NCI-H128 (cell line): ENCODE results near the gene KCTD1.

Source experiments
- DNase-seq: peaks from one replicate; lab custom pipeline; 2025; ENCODE audit not compliant: unreplicated experiment; lab: John Stamatoyannopoulos, UW

The KCTD1 gene

DNA sequence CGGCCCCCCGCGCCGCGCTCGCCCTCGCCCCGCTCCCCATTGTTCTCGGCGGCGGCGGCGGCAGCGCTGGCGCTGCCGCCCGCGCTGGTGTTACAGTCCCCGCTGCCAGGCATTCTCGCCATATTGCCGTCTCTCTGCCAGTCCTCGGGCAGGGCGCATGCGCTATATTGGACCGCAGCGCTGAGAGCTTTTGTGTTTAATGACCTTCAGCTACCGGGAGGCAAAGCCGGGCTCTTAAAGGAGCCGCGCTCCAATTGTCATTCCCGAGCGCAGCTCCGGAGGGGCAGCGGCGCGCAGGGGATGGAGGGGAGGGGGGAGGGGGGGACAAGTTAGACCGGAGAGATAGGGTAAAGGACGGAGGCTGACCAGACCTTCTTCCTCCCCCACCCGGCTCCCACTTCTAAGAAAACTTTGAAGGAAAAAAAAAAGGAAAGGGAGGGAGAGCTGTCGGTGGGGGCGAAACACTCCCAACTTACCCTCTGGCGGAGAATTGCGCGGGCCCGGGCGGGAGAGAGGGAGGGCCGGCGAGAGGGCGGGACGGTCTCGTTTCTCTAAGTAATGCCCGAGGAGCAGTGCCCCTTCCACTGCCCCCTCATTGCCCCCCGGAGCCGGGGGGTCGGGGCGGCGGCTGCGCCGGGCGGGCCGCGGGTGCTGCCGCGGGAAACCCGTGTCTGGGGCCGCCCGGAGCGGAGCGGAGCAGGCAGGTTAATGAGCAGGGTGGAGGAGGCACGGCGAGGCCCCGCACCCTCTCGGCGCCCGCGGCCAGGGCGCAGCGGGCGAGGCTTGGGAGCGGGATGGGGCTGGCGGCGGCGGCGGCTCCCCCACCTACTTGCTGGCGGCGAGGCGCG lies at the start of gene KCTD1:
Gene KCTD1, minus strand, starts transcription at position 139 of the 848 bp plus-strand sequence. Its CDS starts 17 bp downstream, at position 122.
- DNase-seq = peak; percentile 73

DNA sequence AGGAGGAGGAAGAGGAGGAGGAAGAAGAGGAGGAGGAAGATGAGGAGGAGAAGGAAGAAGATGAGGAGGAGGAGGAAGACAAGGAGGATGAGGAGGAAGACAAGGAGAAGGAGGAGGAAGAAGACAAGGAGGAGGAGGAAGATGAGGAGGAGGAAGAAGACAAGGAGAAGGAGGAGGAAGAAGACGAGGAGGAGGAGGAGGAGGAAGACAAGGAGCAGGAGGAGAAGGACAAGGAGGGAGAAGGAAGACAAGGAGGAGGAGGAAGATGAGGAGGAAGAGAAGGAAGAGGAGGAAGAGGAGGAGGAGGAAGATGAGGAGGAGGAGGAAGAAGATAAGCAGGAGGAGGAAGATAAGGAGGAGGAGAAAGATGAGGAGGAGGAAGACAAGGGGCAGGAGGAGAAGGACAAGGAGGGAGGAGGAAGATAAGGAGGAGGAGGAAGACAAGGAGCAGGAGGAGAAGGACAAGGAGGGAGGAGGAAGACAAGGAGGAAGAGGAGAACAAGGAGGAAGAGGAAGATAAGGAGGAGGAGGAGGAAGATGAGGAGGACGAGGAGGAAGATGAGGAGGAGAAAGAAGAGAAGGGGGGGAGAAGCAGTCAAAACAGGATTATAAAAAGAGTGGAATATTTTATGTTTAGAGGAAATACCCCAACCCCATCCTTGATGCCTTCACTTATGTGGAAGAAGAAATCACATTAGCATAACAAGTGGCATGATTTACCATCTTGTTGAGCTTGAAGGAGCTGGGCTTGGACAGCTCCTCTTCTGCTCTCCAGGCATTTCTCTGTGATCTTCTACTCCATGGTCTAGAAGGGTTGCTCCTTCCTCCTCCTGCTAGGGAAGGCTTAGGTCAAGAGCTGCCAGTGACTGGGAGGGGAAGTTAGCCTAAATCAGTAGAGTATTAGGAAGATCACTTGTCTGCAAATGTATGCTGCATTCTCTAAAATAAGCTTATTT lies 45.3 kb upstream of the KCTD1 start:
- DNase-seq = no peak

DNA sequence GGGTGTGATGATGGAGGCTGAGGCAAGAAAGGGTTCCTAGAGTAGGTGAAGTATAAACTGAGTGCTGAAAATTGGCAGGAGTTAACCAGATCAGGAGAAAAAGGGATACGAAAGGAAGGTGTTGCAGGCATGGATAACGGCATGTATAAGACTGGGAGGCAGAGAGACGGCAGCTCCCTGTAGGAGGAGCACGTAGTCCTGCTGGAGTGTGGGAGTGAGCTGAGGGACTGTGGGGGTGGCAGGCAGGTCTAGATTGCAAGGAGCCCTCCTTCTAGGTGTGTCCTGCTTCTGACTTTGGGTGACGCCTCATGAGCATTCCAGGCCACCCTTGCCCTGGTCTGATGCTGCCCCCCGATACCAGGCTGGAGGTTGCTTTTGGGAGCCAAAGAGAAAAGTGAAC lies 36.4 kb upstream of the KCTD1 start:
- no peak for DNase-seq

DNA sequence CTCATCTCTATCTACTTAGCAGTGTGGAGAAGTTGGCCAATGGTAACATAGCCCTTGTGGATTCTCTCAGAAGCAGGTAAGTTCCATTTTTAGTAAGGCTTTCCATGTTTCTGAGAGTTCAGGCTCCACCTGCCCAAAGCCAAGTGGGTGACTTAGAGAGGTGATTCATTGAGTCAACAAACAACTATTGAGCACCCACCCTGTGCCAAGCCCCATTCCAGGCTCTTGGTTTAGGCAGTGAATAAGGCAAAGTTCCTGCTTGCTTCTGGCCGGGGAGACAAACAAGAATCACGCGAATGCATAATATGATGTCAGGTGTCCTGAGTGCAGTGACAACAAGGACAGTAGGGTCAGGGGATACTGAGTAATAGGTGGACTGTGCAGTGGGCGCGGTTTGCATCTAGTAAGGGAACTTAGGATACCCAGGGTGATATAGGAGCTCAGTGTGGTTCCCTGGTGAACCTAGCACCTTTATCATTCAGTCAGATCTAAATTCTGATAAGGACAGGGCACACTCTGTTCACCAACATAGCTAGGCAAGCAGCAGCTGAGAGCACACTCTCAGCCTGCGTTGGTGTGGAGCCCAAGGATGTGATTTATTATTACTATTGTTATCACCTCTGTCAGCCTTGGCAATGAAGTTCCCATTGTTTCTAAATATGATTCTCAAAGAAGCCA lies 31.7 kb upstream of the KCTD1 start:
- DNase-seq = no peak

DNA sequence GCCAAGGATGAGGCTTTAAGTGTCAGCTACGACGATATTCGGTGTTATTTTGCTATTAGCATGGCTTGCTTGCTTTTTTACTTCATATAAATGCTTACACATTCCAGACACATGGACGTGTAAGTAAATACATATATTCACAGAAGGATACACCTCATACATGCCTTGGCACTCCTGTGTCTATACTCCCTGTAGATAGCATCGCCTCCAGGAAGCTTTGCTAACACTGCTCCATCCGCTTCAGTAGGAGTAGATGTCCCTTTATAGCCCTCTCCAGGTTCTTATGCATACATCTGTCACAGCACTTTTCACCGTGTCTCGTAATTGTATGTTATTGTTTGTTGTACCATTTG lies 27.5 kb upstream of the KCTD1 start:
- peak; percentile 3 for DNase-seq

DNA sequence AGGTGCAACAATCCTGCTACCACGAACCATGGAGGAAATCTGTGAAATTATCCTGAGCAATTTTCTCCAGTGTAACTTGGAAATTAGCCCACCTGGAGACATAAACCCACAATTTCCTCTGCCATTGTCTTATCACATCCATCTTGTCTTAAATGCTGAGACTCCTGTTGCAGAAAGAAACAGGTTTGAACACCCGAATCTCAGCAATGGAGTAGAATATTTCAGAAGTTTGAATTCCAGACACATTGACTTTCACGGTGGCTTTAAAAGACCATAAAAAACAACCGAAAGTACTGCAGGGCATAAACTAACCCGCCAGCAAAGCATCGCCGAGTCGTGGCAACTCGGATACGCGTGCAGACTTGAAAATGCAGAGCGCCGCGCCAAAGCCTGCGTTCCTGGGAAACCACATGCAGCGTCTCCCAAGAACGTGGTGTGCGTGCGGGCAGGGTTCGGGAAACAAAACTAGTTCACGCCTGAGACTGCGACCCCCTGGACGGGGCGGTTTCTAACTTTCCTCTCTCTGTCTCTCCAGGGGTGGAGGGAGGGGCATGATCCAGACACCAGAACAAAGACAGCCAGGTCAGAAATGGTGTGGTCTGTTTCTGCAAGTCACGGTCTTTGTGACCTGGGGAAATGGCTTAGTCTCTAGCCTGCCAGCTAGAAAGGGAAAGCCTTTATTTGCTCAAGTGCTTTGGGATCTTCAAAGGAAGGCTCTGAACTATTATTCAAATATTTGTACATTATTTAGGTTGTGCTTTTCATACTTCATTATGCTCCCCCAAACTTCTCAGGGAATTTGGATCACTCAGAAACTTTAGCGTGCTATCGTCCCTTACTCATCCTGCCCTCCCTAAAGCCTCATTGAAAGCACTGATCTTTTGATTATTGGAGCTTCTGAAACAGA lies 26.9 kb upstream of the KCTD1 start:
- DNase-seq = no peak

DNA sequence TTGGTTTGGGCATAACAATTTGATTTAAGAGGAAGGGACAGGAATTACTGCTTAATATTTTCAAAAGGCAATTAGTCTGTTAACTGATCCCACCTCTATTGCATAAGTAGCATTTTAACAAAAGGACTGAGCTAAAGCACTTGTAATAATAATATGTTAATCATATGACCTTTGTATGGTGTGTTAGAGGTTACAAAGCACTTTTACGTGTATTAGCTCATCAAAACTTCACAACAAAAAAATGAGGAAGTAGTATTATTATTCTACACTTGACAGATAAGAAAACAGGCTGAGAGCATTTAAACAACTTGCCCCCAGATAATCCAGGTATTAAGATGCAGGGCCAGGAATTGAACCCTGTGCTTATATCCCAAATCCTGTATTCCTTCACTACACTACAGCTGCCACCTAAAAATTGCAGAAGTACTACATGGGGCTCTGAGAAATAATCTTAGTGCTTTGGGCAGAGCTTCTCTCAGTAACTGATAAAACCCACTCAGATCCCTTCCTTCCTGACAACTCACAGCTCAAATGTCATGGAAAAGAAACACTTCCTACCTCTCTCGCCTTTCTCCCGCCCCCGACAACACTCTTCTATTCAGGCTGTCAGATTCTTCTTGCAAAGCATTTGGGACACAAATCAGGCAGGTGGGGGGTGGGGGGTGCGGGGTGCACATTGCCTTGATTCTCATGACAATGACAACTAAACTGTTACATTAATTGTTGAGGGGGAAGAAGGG lies 20.7 kb upstream of the KCTD1 start:
- DNase-seq = no peak

DNA sequence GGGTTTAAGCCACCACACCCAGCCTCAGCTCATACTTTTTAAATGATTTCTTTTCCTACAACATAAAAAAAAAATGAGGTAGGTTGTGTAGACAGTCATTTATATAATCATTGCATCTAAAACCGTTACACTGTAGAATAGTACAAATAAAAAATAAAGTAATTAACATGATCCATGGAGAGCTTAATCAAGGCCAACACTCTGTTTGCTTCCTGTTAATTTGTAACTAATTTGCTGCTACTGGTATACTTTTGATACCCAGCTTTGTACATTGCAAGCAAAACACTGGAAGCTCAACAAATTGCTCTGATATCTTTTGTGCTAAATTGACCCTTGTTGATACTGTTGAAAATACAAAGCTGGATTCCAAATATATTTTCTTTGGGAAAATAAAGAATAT lies 20.2 kb upstream of the KCTD1 start:
- no peak for DNase-seq

DNA sequence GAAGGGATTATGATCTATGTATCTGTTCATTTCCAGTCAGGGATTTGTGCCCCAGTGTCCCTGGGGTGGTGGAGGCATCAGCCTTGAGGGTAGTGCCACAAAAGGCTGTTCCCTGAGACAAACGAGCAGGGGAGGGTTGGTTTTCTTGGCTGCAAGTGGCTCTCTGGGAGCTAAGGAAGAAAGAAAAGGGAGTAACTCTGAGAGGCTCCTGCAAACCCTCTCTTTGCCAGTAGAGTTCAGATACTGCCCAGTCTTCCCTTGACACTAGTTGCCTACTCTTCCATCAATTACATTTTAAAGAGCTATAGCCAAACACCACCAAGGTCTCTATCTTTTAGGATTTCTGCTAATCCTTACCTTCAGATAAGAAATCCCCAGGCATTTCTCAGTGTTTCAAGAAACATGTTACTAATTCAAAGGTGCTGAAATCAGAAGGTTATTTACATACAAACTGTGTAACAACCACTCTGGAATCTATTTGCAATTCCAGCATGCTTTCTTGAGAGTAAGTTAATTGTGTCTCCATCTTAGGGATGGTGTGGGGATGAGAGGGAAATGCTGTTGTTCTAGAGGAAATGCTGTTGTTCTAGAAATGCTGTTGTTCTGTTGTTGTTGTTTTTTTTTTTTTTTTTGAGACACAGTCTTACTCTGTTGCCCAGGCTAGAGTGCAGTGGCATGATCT lies 18.7 kb upstream of the KCTD1 start:
- DNase-seq = no peak

DNA sequence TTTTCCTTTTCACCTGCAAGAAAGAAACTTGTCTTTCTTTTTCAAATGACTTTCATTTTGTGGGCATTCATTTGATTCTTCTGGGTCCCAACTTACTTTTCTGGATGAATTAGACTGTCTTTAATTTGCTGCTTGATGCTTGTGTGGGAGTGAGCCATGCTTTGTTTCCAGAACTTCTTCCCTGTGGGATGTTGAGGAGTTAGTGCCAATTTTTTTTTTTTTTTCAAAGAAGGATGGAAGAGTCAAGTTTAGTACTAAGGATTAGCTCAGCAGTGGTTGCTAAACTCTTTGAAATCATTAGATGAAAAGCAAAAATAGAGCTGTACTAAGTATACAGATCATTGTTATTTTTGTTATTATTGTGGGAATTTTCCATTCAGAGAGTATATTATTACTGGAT lies 17.2 kb upstream of the KCTD1 start:
- DNase-seq = no peak

DNA sequence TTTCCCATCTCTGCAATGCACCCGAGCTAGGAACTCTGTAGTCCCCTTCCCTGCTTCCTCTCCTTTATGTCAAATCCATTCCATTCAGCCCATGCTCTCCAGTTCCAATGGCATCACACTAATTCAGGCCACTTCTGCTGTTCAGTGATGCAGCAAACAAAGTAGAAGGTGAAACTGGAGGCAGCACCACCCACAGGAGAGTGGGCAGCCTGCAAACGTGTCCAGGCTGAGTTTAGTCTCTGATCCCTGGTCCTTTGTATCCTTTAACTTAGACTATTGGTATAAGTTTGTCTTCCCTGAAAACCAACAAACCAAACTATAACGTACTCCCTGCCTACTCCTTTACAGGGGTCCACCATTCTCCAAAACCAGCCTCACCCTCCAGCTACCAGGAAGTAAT lies 14.7 kb upstream of the KCTD1 start:
- DNase-seq = no peak

DNA sequence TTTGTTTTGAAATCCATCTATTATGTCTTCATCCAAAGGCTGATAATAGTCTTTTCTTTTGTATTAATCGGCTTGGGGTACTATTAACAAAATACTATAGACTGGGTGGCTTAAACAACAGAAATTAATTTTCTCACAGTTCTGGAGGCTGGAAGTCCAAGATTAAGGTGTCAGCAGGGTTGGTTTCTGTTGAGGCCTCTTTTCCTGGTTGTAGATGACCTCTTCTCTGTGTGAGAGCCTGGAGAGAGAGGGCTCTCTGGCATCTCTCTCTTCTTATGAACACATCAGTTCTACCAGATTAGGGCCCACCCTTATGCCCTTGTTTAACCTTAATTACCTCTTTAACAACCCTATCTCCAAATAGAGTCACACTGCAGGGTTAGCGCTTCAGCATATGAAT lies 14.2 kb upstream of the KCTD1 start:
- DNase-seq = no peak

DNA sequence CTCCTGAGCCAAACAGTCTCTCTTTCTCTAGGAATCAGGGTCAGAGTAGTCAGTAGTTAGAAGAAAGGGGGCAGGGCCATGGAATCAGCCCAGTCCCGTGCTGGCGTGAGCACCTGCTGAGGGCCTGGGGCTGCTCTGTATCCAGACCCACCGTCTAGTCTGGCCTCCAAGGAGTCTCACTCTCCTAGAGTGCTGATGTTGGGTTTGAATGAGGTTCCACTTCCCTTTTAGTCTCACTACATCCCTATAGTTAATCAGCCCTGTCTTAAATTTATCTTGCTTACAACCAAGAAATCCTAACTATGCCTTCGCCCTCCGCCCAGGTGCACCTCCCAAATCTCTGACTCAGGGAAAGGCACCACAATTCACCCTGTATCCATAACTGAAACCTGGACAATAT lies 13.4 kb upstream of the KCTD1 start:
- no peak for DNase-seq

DNA sequence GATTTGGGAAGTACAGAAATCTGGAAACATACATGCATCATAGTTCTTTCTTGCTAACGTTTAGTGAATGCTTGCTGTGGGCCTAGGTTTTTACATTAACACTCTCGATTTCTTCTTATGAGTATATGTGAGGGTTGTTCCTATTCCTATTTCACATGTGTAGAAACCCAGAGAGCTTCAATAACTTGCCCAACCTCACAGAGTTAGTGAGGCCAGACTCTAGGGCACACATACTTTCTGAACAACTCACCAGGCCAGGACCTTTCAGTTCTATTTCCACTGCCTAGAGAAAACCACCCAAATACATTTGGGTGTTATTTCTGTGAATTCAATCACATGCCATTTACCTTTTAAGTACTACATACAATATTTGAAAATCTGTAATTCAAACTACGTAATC lies 8.2 kb upstream of the KCTD1 start:
- DNase-seq = no peak

DNA sequence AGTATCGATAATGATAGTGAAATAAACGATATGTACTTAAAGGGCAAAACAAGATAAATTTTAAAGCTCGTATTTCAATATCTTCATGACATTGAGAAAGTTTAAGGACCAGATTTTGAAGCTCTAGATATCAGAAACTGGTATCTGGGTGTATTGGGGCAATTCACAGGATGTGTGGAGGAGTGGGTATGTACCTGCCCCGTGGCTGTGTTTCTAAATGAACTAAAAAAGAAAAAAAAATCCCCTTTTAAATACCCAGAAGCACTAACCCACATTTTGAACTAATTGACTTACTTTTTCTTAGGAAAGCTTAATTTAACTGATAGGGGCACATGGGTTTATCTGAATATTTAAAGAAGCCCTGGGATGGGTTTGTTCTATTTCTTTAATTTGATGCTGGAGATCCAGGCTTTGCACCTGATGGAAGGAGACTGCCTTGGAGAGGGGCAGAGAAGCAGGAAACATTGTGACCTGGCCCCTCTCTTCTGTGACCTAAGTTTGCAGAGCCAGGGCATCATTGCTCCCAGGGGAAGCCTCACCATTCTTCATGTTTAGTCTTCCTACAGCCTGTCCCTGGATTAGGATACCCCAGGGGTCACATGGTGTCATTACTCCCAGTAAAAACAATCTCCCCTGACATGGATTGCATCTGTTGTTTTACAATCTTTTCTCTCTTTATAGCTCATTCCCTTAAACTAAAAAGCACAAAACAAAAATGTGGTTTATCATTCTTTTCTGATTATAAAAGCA lies 7.6 kb upstream of the KCTD1 start:
- DNase-seq = no peak

DNA sequence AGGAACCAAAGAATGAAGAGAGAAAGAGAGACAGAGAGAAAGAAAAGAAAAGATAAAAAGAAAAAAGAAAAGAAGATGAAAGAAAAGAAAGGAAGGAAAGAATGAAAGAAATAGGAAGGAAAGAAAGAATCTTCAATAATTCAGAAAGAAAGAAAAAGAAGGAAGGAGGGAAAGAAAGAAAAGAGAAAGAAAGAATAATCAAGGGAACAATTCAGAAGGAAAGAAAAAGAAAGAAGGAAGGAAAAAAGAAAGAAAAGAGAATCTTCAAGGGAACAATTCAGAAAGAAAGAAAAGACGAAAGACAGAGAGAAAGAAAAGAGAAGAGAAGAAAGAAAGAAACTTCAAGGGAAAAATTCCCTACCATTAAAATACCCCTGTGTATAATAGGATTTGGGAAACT lies 5.6 kb upstream of the KCTD1 start:
- no peak for DNase-seq

DNA sequence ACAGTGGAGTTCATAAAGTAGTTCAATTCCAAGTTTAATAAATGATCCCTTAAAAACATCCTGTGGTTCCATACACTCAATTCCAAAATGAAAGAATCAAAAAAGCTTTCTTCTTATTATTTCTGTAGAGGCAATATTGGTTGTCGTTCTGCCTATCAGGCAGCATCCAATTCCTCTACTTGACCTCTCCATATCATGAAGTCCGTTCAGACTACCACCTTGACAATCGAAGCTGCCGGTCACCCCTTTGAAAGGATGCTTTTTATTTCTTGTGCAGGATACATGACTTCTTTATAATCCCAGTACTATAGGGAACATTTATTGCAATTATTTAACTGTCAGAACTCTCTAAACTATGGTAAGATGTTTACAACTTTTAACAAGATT lies 3.3 kb upstream of the KCTD1 start:
- no peak for DNase-seq

DNA sequence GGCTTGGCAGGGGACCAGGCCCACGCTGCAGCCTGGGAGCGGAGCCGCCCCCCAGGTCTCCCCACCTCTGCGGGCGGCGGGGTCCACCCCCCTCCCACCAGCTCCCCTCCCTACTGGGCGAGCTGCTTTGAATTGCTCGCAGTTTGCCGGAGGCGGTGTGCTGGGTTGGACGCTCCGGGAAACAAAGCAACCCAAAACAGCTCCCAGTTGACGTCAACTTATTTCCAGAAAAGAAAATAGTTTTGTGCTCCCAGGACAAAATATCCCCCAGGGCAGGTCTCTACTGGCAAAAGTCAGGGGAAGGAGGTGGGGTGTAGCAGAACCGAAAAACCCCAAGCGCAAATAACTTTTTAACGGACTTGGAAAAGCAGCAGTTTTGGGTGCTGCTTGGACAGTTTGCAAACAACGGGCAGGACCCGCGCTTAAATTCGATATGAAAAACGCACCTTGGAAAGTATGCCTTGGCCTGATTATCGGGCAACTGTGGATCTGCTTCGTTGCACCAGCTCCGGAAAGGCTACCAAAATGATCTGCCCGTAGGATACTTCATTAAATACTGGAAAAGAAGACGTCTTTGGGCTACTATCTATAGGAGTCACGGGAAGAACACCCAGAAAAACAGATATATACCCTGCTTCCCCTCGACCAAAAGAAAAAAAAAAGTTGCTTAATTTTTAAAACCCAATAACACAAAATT lies 2.8 kb upstream of the KCTD1 start:
- DNase-seq = no peak
